Vagina (tissue), 2 donors: ENCODE data around the gene TMEM222.

Source experiments
- CTCF ChIP-seq, 3 experiments: fragments of 450-650 bp in 2 of 3; fragments of 200-600 bp in 1 of 3; sonication (generic) in 1 of 3; IDR thresholded peaks; one replicate each; pipeline ENCODE4 v1.5.1; 2017 to 2019; ENCODE audit warnings: antibody characterized with exemption in 3 of 3, mild to moderate bottlenecking in 2 of 3, moderate library complexity in 2 of 3
- POLR2A ChIP-seq, 2 donors: fragments of 450-650 bp; IDR thresholded peaks; one replicate each; pipeline ENCODE4 v1.6.1; 2017; ENCODE audit warnings: antibody characterized with exemption in 2 of 2, mild to moderate bottlenecking in 2 of 2, moderate library complexity in 2 of 2
- POLR2AphosphoS5 ChIP-seq, 2 donors: sonication (generic); formaldehyde crosslinking; IDR thresholded peaks; one replicate each; pipeline ENCODE4 v1.9.0; 2017; ENCODE audit warnings: antibody characterized with exemption in 2 of 2, mild to moderate bottlenecking in 2 of 2, low read depth in 1 of 2; ENCODE audit not compliant: insufficient read depth in 1 of 2

- TF ChIP-seq CTCF (IDR thresholded peaks at IDR 0.05) = no peak
- no peak for TF ChIP-seq POLR2AphosphoS5 (IDR thresholded peaks at IDR 0.05; ENCODE audit: insufficient read depth in 1 of 2, low read depth in 1 of 2)
- no peak for TF ChIP-seq POLR2A (IDR thresholded peaks at IDR 0.05)
These were observed 33.7 kb downstream of the TMEM222 start for GRCh38 chr1:27355683-27356082.
